HUES48 (cell line): ENCODE measurements around the gene IFNA13.

Experiments used
- H3K27ac ChIP-seq: one replicate; pipeline ENCODE4 v1.7.0; 2013; ENCODE audit warnings: low read depth, low read length, inconsistent platforms
- H3K27me3 ChIP-seq: 2 replicates; pipeline ENCODE4 v1.6.1; 2013; ENCODE audit warnings: mild to moderate bottlenecking, low read length; ENCODE audit not compliant: control insufficient read depth, insufficient read depth
- H3K36me3 ChIP-seq: 2 replicates; pipeline ENCODE4 v1.6.1; 2013; ENCODE audit warnings: low read length; ENCODE audit not compliant: control insufficient read depth, insufficient read depth
- H3K4me1 ChIP-seq: 2 replicates; pipeline ENCODE4 v1.6.1; 2013; ENCODE audit warnings: mild to moderate bottlenecking, low read length; ENCODE audit not compliant: control insufficient read depth, insufficient read depth
- H3K4me3 ChIP-seq: 2 replicates; pipeline ENCODE4 v1.5.1; 2013; ENCODE audit warnings: mild to moderate bottlenecking, low read depth, low read length
- H3K9ac ChIP-seq: 2 replicates; pipeline ENCODE4 v1.6.1; 2013; ENCODE audit warnings: mild to moderate bottlenecking, low read depth, low read length, moderate library complexity
- H3K9me3 ChIP-seq: 2 replicates; pipeline ENCODE4 v1.6.1; 2013; ENCODE audit warnings: low read length; ENCODE audit not compliant: control insufficient read depth, insufficient read depth

The IFNA13 gene

DNA sequence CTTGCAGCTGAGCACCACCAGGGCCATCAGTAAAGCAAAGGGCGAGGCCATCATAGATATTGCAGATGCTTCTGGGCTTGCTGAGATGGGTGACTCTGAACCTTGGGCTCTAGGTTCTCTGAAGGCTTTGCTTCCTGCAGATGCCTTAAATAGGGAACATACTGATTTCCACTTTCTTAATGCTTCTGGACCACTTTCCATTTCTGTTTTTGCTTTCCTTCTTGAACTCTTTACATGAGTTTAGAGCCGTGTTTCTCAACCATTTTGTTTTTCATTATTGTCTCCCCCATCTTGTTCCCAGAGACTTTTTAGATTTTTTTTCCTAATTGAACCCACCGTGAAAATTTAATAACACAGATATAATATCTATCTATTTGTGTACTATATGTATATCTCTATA lies at the start of gene IFNA13:
TSS of gene IFNA13 (minus strand) at position 101 of the 400 bp plus-strand sequence. CDS start at position 54, 47 bp downstream.
- Histone ChIP-seq H3K36me3 (no peaks in the 10 kb centered on the region), H3K4me1 (no peaks in the 10 kb centered on the region), H3K4me3 (no peak within 1 kb of the TSS), H3K9ac (no peak within 1 kb of the TSS), H3K27me3 (no peaks in the 10 kb centered on the region), H3K27ac (no peak within 1 kb of the TSS), H3K9me3 (no peaks in the 10 kb centered on the region)

GRCh38 chr9:21415493-21416267 lies 47.8 kb upstream of the IFNA13 start:
- H3K4me1 ChIP-seq = no peaks in the 10 kb centered on the region

GRCh38 chr9:21414220-21414940 lies 46.5 kb upstream of the IFNA13 start:
- Histone ChIP-seq H3K27ac (no peak overlapping the region), H3K36me3 (no peaks in the 10 kb centered on the region), H3K9ac (no peak overlapping the region), H3K4me3 (no peak overlapping the region), H3K9me3 (no peaks in the 10 kb centered on the region), H3K4me1 (no peaks in the 10 kb centered on the region), H3K27me3 (no peaks in the 10 kb centered on the region)

More at GRCh38 chr9:21415493-21416267, 47.8 kb upstream of the IFNA13 start:
- H3K27me3 ChIP-seq = no peaks in the 10 kb centered on the region
- no peaks in the 10 kb centered on the region for H3K9me3 ChIP-seq
- H3K36me3 ChIP-seq = no peaks in the 10 kb centered on the region
- H3K9ac ChIP-seq = no peak overlapping the region
- H3K4me3 ChIP-seq = no peak overlapping the region
- H3K27ac ChIP-seq = no peak overlapping the region

DNA sequence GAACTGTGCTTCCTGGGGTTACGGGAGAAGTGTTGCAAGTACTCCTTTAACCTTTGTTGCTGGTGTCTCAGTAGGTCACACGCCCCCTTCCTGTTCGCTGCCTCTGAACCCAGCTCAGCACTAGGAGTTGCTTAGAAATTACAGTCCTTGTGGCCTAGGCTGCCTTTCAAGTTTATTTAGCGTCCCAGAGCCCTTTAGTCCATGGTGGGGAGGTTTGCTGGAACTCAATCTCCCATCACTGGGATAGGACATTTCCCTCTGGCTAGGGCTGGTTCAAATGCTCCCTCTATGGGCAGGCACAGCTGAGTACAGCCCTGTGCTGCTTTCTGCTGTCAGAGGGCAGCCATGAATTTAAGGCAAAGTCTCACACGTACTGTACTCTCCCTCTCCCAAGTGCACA lies 45.8 kb upstream of the IFNA13 start:
- Histone ChIP-seq H3K9me3 (no peaks in the 10 kb centered on the region), H3K4me1 (no peaks in the 10 kb centered on the region), H3K27ac (no peak overlapping the region), H3K4me3 (no peak overlapping the region), H3K27me3 (no peaks in the 10 kb centered on the region), H3K9ac (no peak overlapping the region), H3K36me3 (no peaks in the 10 kb centered on the region)

GRCh38 chr9:21413151-21413550 lies 45.3 kb upstream of the IFNA13 start:
- Histone ChIP-seq H3K4me3 (no peak overlapping the region), H3K9me3 (no peaks in the 10 kb centered on the region), H3K9ac (no peak overlapping the region), H3K27ac (no peak overlapping the region), H3K4me1 (no peaks in the 10 kb centered on the region), H3K27me3 (no peaks in the 10 kb centered on the region), H3K36me3 (no peaks in the 10 kb centered on the region)

- H3K4me3 ChIP-seq = no peak overlapping the region
- no peaks in the 10 kb centered on the region for H3K36me3 ChIP-seq
- H3K9me3 ChIP-seq = no peaks in the 10 kb centered on the region
- no peak overlapping the region for H3K27ac ChIP-seq
- H3K27me3 ChIP-seq = no peaks in the 10 kb centered on the region
- no peaks in the 10 kb centered on the region for H3K4me1 ChIP-seq
- H3K9ac ChIP-seq = no peak overlapping the region
These were observed 44.2 kb upstream of the IFNA13 start for GRCh38 chr9:21412107-21412506.

- Histone ChIP-seq H3K9ac (no peak within 1 kb of the TSS), H3K4me3 (no peak within 1 kb of the TSS), H3K4me1 (no peaks in the 10 kb centered on the region), H3K27ac (no peak within 1 kb of the TSS), H3K9me3 (no peaks in the 10 kb centered on the region), H3K36me3 (no peaks in the 10 kb centered on the region), H3K27me3 (peaks cover 6% of the 10 kb centered on the region; the same call in 1 of the 2 replicates)
These were observed 41.0 kb upstream of the IFNA13 start, which contains the start of gene IFNA8 for GRCh38 chr9:21408817-21409216. IFNA8 (plus strand) TSS chr9:21409117; CDS start chr9:21409177, 60 bp downstream.

GRCh38 chr9:21404146-21404545 lies 36.3 kb upstream of the IFNA13 start:
- Histone ChIP-seq H3K9me3 (no peaks in the 10 kb centered on the region), H3K36me3 (no peaks in the 10 kb centered on the region), H3K27ac (no peak overlapping the region), H3K9ac (no peak overlapping the region), H3K4me1 (no peaks in the 10 kb centered on the region), H3K27me3 (peaks cover 36% of the 10 kb centered on the region), H3K4me3 (no peak overlapping the region)

GRCh38 chr9:21402386-21403251 lies 34.8 kb upstream of the IFNA13 start:
- H3K36me3 ChIP-seq = no peaks in the 10 kb centered on the region
- peaks cover 38% of the 10 kb centered on the region for H3K27me3 ChIP-seq
- no peak overlapping the region for H3K27ac ChIP-seq
- no peaks in the 10 kb centered on the region for H3K4me1 ChIP-seq
- peak overlapping the region; percentile 69 for H3K4me3 ChIP-seq
- no peak overlapping the region for H3K9ac ChIP-seq
- no peaks in the 10 kb centered on the region for H3K9me3 ChIP-seq

- Histone ChIP-seq H3K9ac (no peak overlapping the region), H3K9me3 (no peaks in the 10 kb centered on the region), H3K4me1 (0 out of 2 replicates have a peak, but pooled peaks cover 3% of the 10 kb centered on the region), H3K27ac (no peak overlapping the region), H3K27me3 (peaks cover 65% of the 10 kb centered on the region), H3K4me3 (no peak overlapping the region), H3K36me3 (no peaks in the 10 kb centered on the region)
These were observed 32.1 kb upstream of the IFNA13 start for GRCh38 chr9:21399956-21400355.
